Measurements from ENCODE around the gene BRD4. TPM values are rescaled to one million over a fixed set of nuclear protein-coding genes. Genes with fewer than 3 reads are reported as not detected.
A peak's percentile ranks its signal among the peaks of the same experiment; 100 is the strongest.

Gene BRD4
- total RNA-seq, 4 donors from 2014 or later, result 7.7 to 38.2 (median 31.3) TPM

GRCh38 chr19:15187026-15188007 is 145.0 kb downstream of the BRD4 start:
- H3K27me3 ChIP-seq, result peaks cover 0 to 6% (median 0%) of the 10 kb centered on the region in 4 donors
- WGBS, 2 donors, result 80 to 89% methylated on average over 8 to 16 of the region's 38 CpGs
- no peaks in the 10 kb centered on the region for H3K9me3 ChIP-seq
- H3K27ac ChIP-seq, result peak overlapping the region in 1 of 4 donors; percentile 48
- H3K4me3 ChIP-seq, result no peak overlapping the region
- peaks cover 0 to 15% (median 0%) of the 10 kb centered on the region in 3 donors for H3K4me1 ChIP-seq
- no peak for DNase-seq
- H3K36me3 ChIP-seq, result peaks cover 6 to 100% (median 43%) of the 10 kb centered on the region in 3 donors
- intact Hi-C loops (cut with DNase I), result no loop called here
- TF ChIP-seq CTCF (IDR thresholded peaks at IDR 0.05), result no peak
- TF ChIP-seq POLR2A (IDR thresholded peaks at IDR 0.05), result no peak

Small RNAs within 50 kb of the gene (small RNA-seq; reads per million reads assigned to genes)
- gene AC005776.1, result 0 to 0.07 (median 0) reads per million in 4 donors

Other genes with a start within 250 kb of the BRD4 start
- 10 to 100 TPM in 1 of 4 donors, 1 to 10 TPM in 3; 1.4 to 10.3 (median 4.6) TPM for gene SYDE1, start 225.1 kb downstream of the BRD4 start, total RNA-seq
- 100 to 1,000 TPM in 3 of 4 donors, 10 to 100 TPM in 1; 95.6 to 278 (median 122) TPM for gene NOTCH3, start 131.5 kb downstream of the BRD4 start, total RNA-seq
- 10 to 100 TPM; 18.7 to 93.0 (median 48.9) TPM for gene EPHX3, start 100.1 kb downstream of the BRD4 start, total RNA-seq
- 10 to 100 TPM; 17.4 to 32.4 (median 21.7) TPM for gene AKAP8, start 47.2 kb upstream of the BRD4 start, total RNA-seq
- 10 to 100 TPM; 33.9 to 90.2 (median 63.4) TPM for gene AKAP8L, start 86.4 kb upstream of the BRD4 start, total RNA-seq
- 10 to 100 TPM; 17.2 to 36.5 (median 30.0) TPM for gene WIZ, start 117.4 kb upstream of the BRD4 start, total RNA-seq
- gene RASAL3, start 132.0 kb upstream of the BRD4 start, total RNA-seq, result 1 to 10 TPM; 2.2 to 5.7 (median 2.9) TPM
- not detected for gene PGLYRP2, start 147.0 kb upstream of the BRD4 start, total RNA-seq
- gene CYP4F22, start 176.0 kb upstream of the BRD4 start, total RNA-seq, result 10 to 100 TPM in 2 of 4 donors, 1 to 10 TPM in 2; 3.2 to 19.4 (median 11.1) TPM